Ovary (tissue), 9 donors: ENCODE results near the gene HS3ST4. TPM values are rescaled to one million over a fixed set of nuclear protein-coding genes. Genes with fewer than 3 reads are reported as not detected.

Experiments used
- DNase-seq, 5 donors: peaks; one replicate each; pipeline ENCODE4 v3.0.0-alpha.2; 2019 to 2020
- H3K27ac ChIP-seq, 2 donors: fragments of 200-600 bp; one replicate each; pipeline versions ENCODE4 v1.5.1 to v1.8.0; 2019 to 2022
- H3K27me3 ChIP-seq: fragments of 200-600 bp; one replicate; pipeline ENCODE4 v1.8.0; 2022
- H3K36me3 ChIP-seq: fragments of 200-600 bp; sonication (generic); one replicate; pipeline ENCODE4 v1.5.1; 2019
- H3K4me1 ChIP-seq: one replicate; pipeline ENCODE4 v1.8.1; 2013; ENCODE audit warnings: mild to moderate bottlenecking, moderate library complexity; ENCODE audit not compliant: insufficient read depth
- H3K4me3 ChIP-seq: fragments of 200-600 bp; sonication (generic); one replicate; pipeline ENCODE4 v1.5.1; 2017
- H3K9me3 ChIP-seq, 2 donors: fragments of 200-600 bp in 1 of 2; sonication (generic) in 1 of 2; one replicate each; pipeline versions ENCODE4 v1.5.1 to v1.8.1; 2013 to 2019; ENCODE audit warnings: mild to moderate bottlenecking in 1 of 2, moderate library complexity in 1 of 2
- EP300 ChIP-seq: sonication (generic); formaldehyde crosslinking; IDR thresholded peaks from one replicate; pipeline ENCODE4 v1.6.1; 2017; ENCODE audit warnings: antibody characterized with exemption
- POLR2A ChIP-seq: fragments of 450-650 bp; IDR thresholded peaks from one replicate; pipeline ENCODE4 v1.6.1; 2017; ENCODE audit warnings: antibody characterized with exemption, mild to moderate bottlenecking, moderate library complexity
- WGBS, 3 donors: extraction: QIAGEN DNeasy Blood & Tissue Kit in 1 of 3; methylation state at CpG; one replicate each; pipeline versions ENCODE4 v1.1.5 to v1.1.7; 2013 to 2017; 5-methylcytosine and 5-hydroxymethylcytosine counted together
- intact Hi-C, 4 donors: fragments of 100-400 bp; cut with DNase I; formaldehyde crosslinking; loops; one replicate each; pipeline versions ENCODE4 v1.11.0 to v1.15.1; 2022 to 2023
- polyA plus RNA-seq, 2 donors: library from polyadenylated mRNA; stranded (reverse); fragments of 200-250 nt in 1 of 2; fragments of 350-450 nt in 1 of 2; fragmentation: Illumina TruSeq in 1 of 2; extraction: RNeasy Lipid Tissue Mini Kit (QIAGEN cat#74804) in 1 of 2; gene quantifications; one replicate each; pipeline ENCODE4 v1.2.3, GENCODE V29; 2013 to 2014
- total RNA-seq, 7 donors: library from RNA; depleted of rRNA in 2 of 7; stranded (reverse); fragments of >200 nt in 2 of 7; fragmentation: NEBNext Ultra II Directional in 3 of 7; extraction: Animal tissue kit (Norgen Biotek cat#: 25700) in 3 of 7; gene quantifications; one replicate each; pipeline versions ENCODE4 v1.1.0 to v1.2.4, GENCODE V29; 2016 to 2023
- TF ChIP-seq, protein P1 (sequence below), 3 donors: fragments of 450-650 bp in 2 of 3; fragments of 200-600 bp in 1 of 3; IDR thresholded peaks; one replicate each; pipeline versions ENCODE4 v1.5.1 to v1.8.0; 2016 to 2022; ENCODE audit warnings: antibody characterized with exemption in 3 of 3, mild to moderate bottlenecking in 1 of 3
- donor health status: DM: no; HTN: no; CAD: no; lungs with moderate emphysema.
- donor health status: DM: no; HTN: no; CAD: no.
- donor health status: Bipolar disorder and iron deficiency.
- donor health status: DM: yes; HTN: yes; CAD: no.
- donor health status: DM: no; HTN: no; CAD: no.
- donor health status: DM: yes; HTN: yes; CAD: no.

Gene HS3ST4
- total and polyA plus RNA-seq, 9 donors: 0.10 to 0.34 TPM; not detected in 7

DNA sequence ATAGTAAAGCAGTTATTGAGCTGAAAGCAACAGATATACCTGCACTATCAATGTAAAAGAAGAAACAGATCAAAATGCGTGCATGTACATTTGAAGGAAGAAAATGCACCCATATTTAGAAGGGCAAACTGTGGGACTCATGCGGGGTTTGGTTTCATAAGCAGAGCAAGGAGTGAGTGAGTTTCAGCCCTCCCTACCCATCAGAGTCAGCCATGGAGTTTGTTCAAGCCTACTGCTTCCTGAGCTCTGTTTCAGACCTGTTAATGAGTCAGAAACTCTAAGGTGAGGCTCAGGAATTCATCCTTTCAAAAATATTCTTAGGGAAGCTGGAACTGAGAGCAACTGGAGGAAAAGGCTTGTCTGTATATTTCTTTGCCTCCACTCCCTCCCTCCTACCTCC, 446.2 kb downstream of the HS3ST4 start:
- Histone ChIP-seq H3K4me3 (no peak overlapping the region), H3K9me3 (no peaks in the 10 kb centered on the region), H3K27ac (no peak overlapping the region), H3K27me3 (no peaks in the 10 kb centered on the region), H3K4me1 (no peaks in the 10 kb centered on the region), H3K36me3 (no peaks in the 10 kb centered on the region)
- DNase-seq: no peak
- no peak for TF ChIP-seq EP300
- no peak for TF ChIP-seq POLR2A
- TF ChIP-seq, protein P1, sequence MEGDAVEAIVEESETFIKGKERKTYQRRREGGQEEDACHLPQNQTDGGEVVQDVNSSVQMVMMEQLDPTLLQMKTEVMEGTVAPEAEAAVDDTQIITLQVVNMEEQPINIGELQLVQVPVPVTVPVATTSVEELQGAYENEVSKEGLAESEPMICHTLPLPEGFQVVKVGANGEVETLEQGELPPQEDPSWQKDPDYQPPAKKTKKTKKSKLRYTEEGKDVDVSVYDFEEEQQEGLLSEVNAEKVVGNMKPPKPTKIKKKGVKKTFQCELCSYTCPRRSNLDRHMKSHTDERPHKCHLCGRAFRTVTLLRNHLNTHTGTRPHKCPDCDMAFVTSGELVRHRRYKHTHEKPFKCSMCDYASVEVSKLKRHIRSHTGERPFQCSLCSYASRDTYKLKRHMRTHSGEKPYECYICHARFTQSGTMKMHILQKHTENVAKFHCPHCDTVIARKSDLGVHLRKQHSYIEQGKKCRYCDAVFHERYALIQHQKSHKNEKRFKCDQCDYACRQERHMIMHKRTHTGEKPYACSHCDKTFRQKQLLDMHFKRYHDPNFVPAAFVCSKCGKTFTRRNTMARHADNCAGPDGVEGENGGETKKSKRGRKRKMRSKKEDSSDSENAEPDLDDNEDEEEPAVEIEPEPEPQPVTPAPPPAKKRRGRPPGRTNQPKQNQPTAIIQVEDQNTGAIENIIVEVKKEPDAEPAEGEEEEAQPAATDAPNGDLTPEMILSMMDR (IDR thresholded peaks at IDR 0.05): no peak
- intact Hi-C loops: no loop called here
- WGBS, 3 donors: 81 to 86% (median 83%) methylated on average over 2 of the region's 2 CpGs

DNA sequence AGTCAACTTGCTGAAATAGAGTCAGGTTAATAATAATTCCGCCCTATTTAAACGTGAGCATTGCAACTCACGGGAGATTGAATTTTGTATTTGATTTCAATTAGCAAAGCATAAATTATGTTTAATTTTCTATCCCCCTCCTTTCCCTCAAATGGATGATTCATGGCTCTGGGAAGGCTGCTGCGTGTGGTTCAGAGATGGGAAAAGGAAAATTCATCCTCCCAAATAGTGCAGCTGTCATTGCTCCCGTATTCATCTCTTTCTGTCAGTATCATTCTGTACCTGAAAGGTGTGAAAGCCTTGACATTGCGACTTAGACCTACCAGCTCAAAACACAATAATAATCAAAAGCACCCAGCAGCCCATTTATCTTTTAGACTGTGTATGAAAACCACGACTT, 447.3 kb downstream of the HS3ST4 start:
- no peaks in the 10 kb centered on the region for H3K9me3 ChIP-seq
- TF ChIP-seq, protein P1 (IDR thresholded peaks at IDR 0.05): no peak
- TF ChIP-seq EP300 (no peak), POLR2A (no peak)
- 53 to 61% (median 57%) methylated on average over 7 of the region's 7 CpGs for WGBS, 3 donors
- no peaks in the 10 kb centered on the region for H3K27me3 ChIP-seq
- no peaks in the 10 kb centered on the region for H3K36me3 ChIP-seq
- no peak overlapping the region for H3K27ac ChIP-seq
- no peak overlapping the region for H3K4me3 ChIP-seq
- no peaks in the 10 kb centered on the region for H3K4me1 ChIP-seq
- intact Hi-C loops: no loop called here
- DNase-seq: no peak

DNA sequence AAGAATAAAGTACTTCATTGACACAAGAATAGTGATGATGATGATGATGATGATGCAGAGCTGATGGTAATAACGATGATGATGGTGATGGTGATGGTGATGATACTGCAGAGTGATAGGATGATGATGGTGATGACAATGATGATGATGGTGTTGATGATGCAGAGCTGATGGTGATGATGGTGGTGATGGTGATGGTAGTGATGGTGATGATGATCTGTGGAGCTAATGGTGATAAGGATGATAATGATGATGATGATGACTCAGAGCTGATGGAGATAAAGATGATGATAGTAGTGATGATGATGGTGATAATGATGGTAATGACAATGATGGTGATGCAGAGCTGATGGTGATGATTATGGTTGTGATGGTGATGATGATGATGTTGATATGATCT, 448.1 kb downstream of the HS3ST4 start:
- Histone ChIP-seq H3K27ac (no peak overlapping the region), H3K36me3 (no peaks in the 10 kb centered on the region), H3K9me3 (no peaks in the 10 kb centered on the region), H3K4me3 (no peak overlapping the region), H3K4me1 (no peaks in the 10 kb centered on the region), H3K27me3 (no peaks in the 10 kb centered on the region)
- TF ChIP-seq POLR2A: no peak
- TF ChIP-seq EP300: no peak
- TF ChIP-seq, protein P1 (IDR thresholded peaks at IDR 0.05): no peak
- WGBS, 3 donors: 58 to 73% (median 64%) methylated on average over 1 of the region's 1 CpG
- no peak for DNase-seq
- intact Hi-C loops: no loop called here

DNA sequence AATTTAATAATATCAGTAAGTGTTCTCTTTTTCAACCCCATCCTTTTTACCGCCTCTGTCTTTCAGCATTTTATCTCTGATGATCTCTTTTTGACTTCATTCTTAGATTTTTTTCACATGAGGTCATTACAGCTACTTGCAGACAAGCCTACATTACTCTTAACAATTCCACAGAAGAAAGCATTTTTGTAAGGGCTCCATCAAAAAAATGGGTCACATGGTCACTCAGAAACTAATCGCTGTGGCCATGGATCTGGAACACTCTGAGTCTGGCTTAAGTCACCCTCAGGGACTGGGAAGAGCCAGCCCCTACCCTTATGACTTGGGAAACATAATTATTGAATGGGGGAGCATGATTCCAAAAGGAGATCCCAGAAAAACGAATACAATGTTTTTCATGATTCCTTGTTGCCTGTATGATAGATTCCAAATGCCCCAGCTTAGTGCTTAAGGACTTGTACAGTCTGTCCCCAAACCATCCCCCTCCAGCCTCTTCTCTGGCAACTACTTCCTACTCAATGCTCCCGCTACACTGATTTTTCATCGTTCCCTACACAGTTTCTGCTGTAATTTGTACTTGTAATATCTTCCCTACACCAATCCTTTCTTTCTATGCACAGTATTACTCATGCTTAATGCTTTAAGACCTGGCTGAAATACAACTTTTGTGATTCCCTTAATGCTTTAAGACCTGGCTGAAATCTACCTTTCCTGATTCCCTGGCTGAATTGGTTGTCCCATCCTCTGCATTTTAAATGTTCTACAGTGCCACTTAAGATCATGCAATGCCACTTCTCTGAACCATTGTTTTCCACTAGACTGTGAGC, 457.8 kb downstream of the HS3ST4 start:
- intact Hi-C loops: loop anchor here in 1 of 4 donors (10.0 kb wide), 1 partner anchor 45 kb away; no protein-coding TSS in a partner anchor
- H3K27me3 ChIP-seq: no peaks in the 10 kb centered on the region
- no peak overlapping the region for H3K27ac ChIP-seq
- H3K4me1 ChIP-seq: no peaks in the 10 kb centered on the region
- no peaks in the 10 kb centered on the region for H3K9me3 ChIP-seq
- WGBS, 3 donors: 60 to 75% (median 61%) methylated on average over 5 of the region's 5 CpGs
- TF ChIP-seq EP300 (no peak), POLR2A (no peak)
- TF ChIP-seq, protein P1 (IDR thresholded peaks at IDR 0.05): no peak
- no peak for DNase-seq
- H3K36me3 ChIP-seq: peaks cover 2% of the 10 kb centered on the region
- H3K4me3 ChIP-seq: no peak overlapping the region
